KG1 (cell line): ENCODE results near the gene CCDC74B.
"Not testable (repeated sequence)": the region's sequence is repeated elsewhere in the genome, so short reads cannot be mapped to it uniquely, and the experiment has no call there.

Experiments used
- DNase-seq: peaks from one replicate; lab custom pipeline; 2025; lab: John Stamatoyannopoulos, UW

The CCDC74B gene

DNA sequence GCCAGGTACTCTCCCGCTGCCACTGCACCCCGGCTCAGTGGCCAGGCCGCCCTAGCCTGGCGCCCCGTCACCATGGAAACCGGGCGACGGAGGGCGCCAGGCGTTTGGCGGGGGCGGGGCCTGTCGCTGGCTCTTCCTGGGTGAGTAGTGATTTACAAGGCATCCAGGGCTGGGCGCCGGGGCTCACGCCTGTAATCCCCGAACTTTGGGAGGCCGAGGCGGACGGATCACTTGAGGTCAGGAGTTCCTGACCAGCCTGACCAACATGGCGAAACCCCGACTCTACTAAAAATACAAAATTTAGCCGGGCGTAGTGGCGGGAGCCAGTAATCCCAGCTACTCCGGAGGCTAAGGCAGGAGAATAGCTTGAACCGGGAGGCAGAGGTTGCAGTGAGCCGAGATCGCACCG, at the start of gene CCDC74B:
Gene CCDC74B, minus strand, starts transcription at position 107 of the 409 bp plus-strand sequence. CDS start 116 bp downstream, outside the sequence.
- DNase-seq: not testable (repeated sequence)

GRCh38 chr2:130193824-130194223, 48.9 kb upstream of the CCDC74B start:
- DNase-seq: not testable (repeated sequence)

DNA sequence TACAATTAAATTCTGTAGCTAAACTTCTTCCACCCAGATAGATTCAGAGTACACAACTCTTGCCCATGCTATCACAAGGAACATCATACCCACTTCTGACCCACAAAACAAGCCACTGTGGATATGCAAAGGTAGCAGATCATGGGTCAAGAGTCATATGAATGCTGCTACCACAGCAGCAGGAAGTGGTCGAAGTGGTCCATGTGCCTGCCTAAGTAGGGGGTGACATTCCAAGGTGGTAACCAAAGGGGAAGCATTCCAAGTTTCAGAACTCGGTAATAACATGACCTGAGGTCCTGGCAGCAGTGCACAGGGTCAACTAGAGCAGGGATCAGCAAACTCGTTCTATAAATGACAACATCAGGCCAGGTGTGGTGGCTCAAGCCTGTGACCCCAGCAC, 47.5 kb upstream of the CCDC74B start:
- DNase-seq: not testable (repeated sequence)

DNA sequence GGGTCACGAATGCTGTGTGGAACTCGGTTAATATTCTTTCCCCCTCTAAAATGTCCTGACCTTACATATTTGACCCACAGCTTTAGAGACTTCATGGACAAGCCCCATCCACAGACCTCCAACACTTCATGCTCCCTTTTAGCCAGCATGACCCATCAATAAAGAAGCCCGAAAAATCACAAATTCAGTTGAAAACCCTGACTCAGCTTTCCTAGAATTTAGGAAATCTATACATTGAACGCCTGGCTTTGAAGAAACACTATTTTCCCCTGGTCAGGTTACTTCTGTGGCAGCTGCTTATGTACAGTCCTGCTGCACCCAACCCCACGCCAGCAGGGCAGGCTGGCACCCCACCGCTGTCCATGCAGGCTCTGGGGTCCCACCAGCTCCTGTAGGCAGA, 46.4 kb upstream of the CCDC74B start:
- DNase-seq: not testable (repeated sequence)

DNA sequence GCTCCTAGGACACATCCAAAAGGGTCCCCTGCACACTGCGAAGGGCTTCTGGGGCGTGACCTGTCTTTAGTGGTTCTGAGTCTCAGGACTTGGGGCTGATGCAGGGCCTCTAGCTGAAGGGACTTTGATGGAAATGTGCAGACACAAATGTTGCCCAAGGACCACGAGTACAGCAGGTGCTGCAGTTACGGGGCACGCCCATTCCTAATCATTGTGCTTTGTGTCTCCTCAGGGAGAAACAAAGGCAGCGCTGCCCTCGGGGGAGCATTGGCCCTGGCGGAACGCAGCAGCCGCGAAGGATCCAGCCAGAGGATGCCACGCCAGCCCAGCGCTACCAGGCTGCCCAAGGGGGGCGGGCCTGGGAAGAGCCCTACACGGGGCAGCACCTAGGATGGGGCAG, 45.3 kb upstream of the CCDC74B start:
- DNase-seq: no peak

- DNase-seq: not testable (repeated sequence)
Measured at GRCh38 chr2:130188958-130189357, 44.0 kb upstream of the CCDC74B start.

- DNase-seq: not testable (repeated sequence)
Measured at GRCh38 chr2:130187859-130188792, 43.2 kb upstream of the CCDC74B start.

- DNase-seq: no peak
Measured at GRCh38 chr2:130187268-130187667, 42.4 kb upstream of the CCDC74B start.

- no peak for DNase-seq
Measured at GRCh38 chr2:130186391-130186790, 41.5 kb upstream of the CCDC74B start.

DNA sequence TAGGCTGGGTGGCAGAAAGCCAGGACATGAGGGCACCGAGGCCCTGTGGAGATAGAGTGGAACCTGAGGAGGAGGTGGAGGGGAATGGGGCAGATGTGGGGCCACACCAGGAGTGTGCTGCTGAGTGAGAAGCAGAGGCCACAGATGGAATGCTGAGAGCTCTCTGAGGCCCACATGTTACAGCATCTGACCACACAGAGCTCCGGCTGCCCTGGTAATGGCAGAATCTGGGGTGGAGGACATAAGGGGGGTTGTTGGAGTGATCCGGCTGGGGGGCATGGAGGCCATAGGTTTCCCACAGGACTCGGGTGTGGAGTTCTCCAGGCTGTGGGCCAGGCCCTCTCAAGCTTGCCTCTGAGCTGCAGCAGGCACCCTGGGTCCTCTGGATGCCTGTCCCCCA, 41.0 kb upstream of the CCDC74B start:
- DNase-seq: no peak

DNA sequence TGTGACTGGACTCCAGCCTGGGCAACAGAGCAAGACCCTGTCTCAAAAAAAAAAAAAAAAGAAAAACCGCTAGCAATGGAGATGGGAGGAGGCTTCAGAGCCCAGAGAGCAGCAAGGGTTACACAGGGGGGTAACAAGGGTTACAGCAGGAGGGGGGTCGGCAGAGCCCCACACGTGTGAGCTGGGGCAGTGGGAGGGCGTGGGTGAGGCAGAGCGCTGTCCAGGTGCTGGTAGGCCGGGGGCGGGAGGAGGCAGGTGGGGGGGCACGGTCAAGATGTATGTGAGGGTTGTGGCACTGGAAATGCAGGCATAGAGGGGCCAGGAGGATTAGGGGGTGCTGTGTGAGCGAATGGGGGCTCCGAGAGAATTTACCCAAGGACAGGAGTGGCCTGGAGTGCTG, 40.5 kb upstream of the CCDC74B start:
- no peak for DNase-seq

- no peak for DNase-seq
Measured at GRCh38 chr2:130183512-130184373, 38.8 kb upstream of the CCDC74B start.

DNA sequence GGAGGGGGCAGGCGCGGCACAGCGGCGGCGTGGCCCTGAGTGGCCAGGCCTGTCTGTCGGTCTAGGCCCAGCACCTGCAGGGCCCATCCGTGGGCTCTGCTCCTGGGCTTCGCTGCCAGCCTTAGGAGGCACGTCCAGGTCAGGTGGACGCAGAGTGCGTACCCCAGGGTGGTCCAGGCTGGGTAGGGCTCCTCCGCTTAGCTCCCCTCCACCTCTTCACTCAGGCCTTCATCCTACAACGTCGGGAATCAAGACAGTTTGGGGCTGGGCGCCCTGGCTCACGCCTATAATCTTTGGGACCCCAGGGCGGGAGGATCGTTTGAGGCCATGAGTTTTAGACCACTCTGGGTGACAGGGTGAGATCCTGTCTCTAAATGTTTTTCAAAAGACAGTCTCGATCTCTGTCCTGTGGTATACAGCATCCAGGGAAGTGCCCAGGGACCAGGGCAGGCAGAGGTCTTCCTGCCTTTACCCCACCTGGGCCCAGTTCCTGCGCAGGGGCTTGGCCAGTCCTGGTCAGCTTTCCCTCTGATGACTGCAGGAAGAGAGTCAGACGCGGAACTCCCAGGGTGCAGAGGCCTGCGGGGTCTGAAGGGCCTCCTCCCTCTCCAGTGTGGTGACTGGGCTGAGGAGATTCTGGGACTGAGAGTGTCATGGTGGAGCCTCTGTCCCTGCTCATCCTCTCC, 38.1 kb upstream of the CCDC74B start:
- DNase-seq: not testable (repeated sequence)

- peak; percentile 63 for DNase-seq
Measured at GRCh38 chr2:130181880-130182682, 37.2 kb upstream of the CCDC74B start, which contains the start of gene MZT2B. TSS of gene MZT2B (plus strand) at chr2:130182262. CDS start at chr2:130182283, 21 bp downstream.

DNA sequence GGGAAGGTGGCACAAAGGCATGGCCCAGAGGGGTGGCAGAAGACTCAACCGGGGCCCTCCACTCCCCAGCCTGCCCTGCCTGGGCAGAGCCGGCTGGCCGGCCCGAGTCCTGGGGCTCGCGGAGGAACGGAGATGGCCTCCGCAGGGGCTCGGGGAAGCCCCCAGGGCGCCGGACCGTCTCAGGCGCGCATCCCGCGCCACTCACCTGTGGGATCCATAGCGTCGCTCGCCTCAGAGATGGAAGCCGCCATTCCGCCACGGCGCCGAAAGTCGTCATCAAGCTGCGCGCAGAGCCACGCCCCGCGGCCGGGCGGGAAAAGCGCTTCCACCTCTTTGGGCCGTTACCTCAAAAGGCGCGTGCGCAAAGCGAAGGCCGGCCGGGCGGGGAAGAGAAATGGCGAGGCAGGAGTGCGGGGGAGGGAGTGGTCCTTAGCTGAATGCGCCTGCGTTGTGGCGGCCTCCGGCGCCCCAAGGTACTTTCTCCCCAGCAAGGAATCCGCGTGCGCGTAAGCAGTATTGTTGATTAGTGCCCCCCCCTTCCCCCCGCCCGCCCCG, 36.5 kb upstream of the CCDC74B start, which contains the start of gene SMPD4:
Gene SMPD4, minus strand, starts transcription at position 278 of the 555 bp plus-strand sequence. CDS start 5,010 bp downstream, outside the sequence.
- DNase-seq: peak; percentile 83

GRCh38 chr2:130180404-130181324, 35.8 kb upstream of the CCDC74B start:
- DNase-seq: not testable (repeated sequence)

DNA sequence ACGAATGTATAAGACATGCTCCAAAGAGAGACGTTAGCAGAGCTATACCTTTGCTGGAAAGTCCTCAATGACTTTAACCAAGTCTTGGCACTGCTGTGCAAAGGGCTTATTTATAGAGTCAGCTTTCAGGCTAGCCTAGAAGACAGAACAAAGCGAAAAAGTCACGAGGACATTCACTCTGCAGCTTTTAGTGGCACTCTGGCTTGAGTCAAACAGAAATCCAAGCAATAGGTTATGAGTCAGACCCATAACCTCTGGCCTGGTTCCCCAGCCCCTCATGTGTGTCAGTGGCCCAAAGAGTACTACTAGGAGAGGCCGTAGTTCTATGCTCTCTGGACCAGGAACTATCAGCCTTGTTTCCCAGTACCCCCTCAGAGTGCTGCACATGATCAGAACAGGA, 30.0 kb upstream of the CCDC74B start:
- DNase-seq: not testable (repeated sequence)

DNA sequence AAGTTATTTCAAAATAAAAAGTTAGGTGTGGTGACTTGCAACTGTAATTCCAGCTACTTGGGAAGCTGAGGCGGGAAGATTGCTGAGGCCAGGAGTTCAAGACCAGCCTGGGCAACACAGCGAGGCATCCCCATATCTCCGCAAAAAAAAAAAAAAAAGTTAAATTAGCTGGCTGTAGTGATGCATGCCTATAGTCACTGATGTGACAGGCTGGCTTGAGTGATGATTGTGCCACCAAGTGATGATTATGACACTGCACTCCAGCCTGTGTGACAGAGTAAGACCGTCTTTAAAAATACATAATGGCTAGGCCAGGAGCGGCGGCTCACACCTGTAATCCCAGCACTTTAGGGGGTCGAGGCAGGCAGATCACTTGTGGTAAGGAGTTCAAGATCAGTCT, 25.0 kb upstream of the CCDC74B start:
- no peak for DNase-seq

GRCh38 chr2:130169163-130169562, 24.3 kb upstream of the CCDC74B start:
- not testable (repeated sequence) for DNase-seq
